Activated CD8-positive, alpha-beta memory T cell treated with anti-CD3 and anti-CD28 coated beads, Interleukin-2, amount 50 U/mL, for 48 hours (primary cell): ENCODE measurements around the gene AFAP1.

Source experiments
- DNase-seq: peaks from one replicate; pipeline ENCODE4 v3.0.0-alpha.2; 2020

Gene AFAP1

GRCh38 chr4:7801641-7802040 lies 138.0 kb downstream of the AFAP1 start:
- no peak for DNase-seq

GRCh38 chr4:7801001-7801400 lies 138.7 kb downstream of the AFAP1 start:
- DNase-seq = no peak

DNA sequence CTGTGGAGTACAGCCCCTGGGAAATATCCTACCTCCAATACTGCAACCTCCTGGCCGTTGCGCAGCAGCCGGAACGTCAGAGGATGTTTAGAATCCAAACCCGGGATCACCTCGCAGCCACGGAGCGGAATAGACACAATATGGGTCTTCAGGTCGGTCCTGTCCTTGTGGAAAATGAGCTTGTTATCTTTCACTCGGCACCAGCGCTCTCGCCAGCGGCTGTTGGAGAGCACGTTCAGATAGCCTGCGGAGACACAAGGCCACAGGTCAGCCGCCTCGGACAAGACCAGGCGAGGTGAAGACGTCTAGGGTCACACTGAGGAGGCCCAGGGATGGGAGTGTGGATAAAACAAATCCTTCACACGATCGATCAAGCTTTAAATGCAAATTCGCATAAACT lies 139.3 kb downstream of the AFAP1 start:
- no peak for DNase-seq

GRCh38 chr4:7799736-7800135 lies 139.9 kb downstream of the AFAP1 start:
- DNase-seq = no peak

DNA sequence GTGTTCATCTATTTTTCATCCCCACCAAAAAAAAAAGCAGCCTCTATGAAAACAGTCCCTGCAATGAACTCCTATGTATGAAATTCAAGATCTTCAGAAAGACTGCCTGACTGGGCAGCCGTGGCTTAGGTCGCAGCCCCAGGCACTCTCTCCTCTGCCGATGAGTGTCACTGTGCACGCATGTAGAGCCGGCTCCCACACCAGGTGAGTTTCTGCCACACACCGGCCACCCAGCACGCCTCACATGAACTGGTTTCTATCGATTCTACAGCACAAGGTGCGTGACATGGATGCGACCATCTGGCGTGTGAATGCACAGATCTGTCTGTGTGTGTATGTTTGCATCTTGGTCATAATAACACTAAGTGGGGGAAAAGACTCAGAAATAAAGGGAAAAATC lies 140.4 kb downstream of the AFAP1 start:
- DNase-seq = no peak

DNA sequence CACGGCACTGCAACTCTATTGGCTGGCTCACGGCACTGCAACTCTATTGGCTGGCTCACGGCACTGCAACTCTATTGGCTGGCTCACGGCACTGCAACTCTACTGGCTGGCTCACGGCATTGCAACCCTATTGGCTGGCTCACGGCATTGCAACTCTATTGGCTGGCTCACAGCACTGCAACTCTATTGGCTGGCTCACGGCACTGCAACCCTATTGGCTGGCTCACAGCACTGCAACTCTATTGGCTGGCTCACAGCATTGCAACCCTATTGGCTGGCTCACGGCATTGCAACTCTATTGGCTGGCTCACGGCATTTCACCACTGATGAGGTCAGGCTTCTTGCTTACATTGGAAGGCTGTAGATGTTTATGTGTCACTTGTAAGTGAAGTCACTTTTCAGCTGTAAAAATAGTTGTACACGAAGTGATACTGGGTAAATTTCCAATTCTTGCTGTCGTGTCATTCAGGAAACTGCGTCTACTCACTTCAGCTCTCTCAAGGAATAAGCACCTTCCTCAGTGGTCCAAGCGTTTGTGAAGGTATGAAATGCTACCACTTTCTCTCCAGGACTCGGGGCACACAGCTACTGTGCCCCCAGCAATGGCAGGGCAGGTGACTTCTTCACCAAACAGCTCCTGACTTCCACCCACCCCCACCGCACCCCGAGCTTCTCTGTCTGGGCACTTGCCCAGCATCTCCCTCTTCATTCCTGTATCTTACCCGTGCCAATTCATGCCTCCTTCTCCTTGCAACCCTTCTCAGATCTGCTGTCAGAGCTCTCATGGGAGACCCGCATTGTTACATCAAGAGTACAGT lies 141.3 kb downstream of the AFAP1 start:
- DNase-seq = no peak

- DNase-seq = no peak
These were observed 142.3 kb downstream of the AFAP1 start for GRCh38 chr4:7797330-7797729.

- no peak for DNase-seq
These were observed 143.7 kb downstream of the AFAP1 start for GRCh38 chr4:7795983-7796382.

DNA sequence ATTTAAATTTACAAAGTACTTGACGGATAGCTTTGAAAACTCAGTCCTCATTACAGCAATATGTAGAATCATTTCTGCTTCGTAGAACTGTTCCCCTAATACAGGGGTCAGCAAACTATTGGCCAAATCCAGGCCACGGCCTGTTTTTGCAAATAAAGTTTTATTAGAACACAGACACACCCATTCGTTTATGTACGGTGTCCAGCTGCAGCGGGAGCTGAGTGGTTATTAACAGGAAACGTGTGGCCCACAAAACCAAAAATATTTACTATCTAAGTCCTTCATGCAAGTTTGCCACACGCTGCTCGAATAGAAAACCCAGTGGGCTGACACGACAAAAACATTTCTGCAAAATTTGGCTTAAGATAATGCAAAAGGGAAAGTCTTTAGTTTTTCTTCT lies 146.5 kb downstream of the AFAP1 start:
- no peak for DNase-seq

GRCh38 chr4:7792616-7793015 lies 147.0 kb downstream of the AFAP1 start:
- DNase-seq = no peak

- DNase-seq = no peak
These were observed 148.7 kb downstream of the AFAP1 start for GRCh38 chr4:7790999-7791398.

DNA sequence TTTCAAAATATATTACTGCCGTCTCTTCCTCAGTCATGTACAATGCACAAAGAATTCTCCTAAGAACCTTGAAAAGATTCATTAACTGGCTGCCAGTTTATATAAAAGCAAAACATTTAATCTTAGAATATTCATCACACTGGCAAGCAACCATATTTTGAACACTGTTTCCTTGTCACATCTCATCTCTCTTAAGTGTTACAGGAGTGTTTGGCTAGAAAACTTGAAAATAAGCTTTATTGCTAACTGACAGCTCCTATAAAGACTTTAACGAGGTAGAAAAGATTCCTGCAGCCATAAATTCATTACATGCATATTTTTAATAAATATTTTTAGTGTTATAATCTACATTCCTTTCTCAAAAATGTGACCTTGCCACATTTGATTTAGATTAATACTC lies 149.6 kb downstream of the AFAP1 start:
- no peak for DNase-seq

DNA sequence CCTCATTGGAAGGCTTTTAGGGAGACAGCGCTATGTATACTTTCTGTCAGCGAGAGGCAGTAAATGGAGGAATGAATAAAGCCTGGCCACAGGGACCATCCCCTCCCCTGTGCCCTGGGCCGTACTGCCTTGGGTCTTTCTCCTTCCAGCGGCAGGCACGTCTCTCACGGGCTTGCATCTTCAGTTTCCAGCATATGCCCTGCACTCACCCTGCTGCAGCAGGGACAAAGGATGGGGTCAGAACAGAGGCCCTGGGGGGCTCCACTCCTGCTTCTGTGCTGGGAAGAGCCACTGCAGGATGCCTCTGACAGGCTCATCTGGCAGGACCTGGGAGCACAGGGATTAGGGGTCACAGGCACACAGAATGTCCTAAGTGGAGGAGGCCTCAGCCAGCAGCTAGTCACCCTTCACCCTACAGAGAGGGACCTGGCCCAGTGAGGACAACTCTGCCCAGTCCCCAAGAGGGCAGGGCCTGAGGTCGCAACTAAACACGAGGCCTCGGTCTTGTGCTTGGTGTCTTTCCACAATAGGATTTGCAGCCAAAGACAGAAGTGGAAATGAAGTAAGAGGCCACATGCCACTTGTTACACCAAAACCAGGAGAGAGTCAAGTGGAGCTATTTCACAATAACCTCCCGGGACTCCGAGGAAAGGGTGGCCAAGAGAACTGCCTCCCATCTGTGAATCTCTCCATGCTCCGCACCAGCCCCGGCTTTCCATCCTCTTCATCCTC lies 150.8 kb downstream of the AFAP1 start:
- DNase-seq = no peak

DNA sequence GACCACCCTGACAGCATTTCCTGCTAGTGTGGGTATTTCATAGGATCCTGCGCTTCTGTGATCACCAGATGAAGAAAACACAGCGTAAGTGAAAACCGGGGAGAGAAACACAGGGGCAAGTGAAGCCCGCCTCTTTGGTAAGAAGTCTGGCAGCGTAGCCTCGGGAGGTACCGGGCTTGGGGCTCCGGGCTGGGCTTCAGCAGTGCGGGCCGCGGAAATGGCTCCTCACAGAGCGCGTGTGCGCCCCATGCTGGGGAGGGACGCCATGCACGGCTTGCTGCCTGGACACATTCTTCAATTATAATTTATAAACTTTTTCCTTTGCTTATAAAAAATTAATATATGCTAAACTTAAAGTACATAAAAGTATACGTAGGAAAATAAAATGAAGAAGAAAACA lies 151.5 kb downstream of the AFAP1 start:
- DNase-seq = no peak

GRCh38 chr4:7787681-7788141 lies 151.9 kb downstream of the AFAP1 start:
- no peak for DNase-seq

- no peak for DNase-seq
These were observed 152.6 kb downstream of the AFAP1 start for GRCh38 chr4:7787067-7787466.

- DNase-seq = no peak
These were observed 153.1 kb downstream of the AFAP1 start for GRCh38 chr4:7786517-7786916.

DNA sequence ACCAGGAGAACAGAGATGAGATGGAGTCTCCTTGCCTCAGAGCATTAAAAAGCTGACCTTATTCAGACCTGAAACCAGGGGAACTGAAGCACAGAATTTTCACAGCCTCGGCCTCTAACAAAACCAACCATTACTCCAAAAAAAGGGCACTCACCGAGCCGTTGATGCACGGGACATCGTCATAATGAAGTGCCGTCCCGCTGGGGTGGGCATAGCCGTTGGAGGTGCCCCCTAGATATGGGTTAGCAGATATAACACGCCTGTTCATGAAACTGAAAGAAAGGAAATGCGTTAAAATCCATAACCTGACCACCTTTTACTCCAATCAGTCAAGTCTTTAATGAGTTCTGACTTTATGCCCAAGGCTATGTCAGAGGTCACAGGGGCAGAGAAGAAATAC lies 153.6 kb downstream of the AFAP1 start:
- no peak for DNase-seq

DNA sequence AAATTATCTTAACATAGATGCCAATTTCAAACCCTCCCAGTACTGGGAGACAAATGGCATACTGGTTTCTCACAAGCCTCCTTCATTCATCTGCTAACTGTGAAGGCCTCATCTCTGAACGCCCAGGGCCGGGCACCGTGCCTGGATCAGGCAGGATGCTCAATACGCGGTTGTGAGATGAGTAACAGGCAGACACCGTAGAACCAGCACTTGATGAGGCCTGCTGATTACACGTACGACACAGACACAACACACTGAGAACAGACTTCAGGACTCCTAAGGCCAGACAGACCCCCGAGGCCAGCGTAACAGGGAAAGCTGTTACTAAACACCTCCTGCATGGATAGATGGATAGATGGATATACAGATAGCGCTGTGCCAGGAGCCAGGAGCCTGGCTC lies 154.6 kb downstream of the AFAP1 start:
- DNase-seq = no peak

DNA sequence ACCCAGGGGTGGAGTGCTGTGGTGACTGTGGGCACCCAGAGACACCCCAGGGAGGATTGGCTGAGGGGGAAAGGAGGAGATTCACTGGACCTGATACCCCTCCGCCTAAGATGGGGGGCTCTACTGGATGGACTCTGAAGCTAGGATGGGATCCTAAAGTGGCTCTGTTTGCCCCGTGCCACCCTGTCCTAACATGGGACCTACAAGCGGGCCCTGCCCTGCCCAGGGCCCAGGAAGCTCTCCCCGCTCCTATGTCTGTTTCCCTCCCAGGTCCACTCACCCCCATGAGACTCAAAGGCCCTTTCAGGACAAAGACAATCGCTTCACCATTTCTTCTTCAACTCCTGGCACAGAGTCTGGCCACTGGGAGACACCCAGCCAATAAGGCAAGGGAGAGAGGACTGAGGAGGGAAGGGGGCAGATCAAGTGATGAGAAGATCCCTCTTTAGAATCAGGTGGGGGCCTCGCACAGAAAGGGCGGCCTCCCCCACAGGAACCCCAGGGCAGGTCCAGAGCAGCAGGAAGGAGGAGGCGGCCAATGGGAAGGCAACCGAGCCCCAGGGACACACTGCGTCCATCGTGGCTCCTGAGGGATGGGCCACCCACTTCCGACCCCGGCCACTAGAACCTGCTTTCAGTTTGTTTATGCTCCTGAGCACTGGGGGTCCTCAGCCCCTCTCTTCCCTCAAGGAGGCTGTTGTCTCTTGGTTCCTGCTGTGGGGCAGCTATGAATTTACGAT lies 155.4 kb downstream of the AFAP1 start:
- DNase-seq = no peak

DNA sequence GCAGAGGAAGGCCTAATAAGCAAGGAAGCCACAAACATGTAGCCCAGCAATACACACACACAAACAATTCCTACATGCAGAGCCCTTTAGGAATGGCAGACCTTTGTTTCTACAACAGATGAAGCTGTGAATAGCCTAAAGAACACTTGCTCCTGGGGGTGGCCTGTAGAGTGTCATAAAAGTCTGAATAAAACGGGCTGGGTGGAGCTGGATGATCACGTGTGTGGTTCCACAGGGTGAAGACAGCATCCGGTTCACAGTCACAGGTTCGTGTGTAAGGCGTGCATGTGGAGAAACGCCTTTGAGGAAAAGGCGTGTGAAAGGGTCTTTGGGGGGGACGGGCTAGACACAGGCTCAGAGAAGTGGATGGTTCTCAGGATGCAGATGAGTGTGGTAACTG lies 156.1 kb downstream of the AFAP1 start:
- DNase-seq = no peak

DNA sequence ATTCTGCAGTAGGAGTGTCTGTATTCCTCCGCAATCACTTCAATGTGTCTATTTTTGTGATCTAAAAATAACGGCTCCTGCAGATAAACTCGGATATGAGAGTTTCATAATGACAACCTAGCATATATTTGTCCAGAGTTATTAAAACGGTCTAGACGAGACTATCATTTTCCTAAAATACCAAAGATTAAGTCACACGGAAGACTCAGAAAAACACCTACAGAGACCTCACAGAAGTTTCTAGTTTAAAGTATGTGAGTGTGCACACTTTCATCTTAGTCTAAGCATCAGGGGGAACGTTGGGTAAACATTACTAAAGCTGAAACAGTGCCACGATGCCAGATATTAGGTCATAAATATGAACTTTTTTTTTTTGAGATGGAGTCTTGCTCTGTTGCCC lies 156.9 kb downstream of the AFAP1 start:
- no peak for DNase-seq

DNA sequence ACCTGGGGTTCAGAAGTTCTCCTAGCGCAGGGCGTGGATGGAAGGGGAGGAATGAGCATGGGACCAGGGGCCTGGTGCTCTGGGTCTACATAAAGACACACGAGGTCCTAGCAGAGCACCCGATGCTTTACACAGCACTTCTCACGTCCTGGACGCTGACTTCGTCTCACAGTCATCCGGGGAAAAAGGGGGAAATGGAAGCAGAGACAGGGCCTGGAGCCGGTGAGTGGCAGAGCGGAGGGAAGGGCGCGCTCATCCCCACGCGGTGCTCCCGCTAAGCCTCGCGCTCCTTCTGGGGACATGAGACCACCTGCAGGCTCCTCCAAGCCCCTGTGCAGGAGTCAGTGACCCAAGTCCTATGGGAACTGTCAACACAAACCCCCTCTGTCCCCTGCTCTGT lies 157.7 kb downstream of the AFAP1 start:
- no peak for DNase-seq

DNA sequence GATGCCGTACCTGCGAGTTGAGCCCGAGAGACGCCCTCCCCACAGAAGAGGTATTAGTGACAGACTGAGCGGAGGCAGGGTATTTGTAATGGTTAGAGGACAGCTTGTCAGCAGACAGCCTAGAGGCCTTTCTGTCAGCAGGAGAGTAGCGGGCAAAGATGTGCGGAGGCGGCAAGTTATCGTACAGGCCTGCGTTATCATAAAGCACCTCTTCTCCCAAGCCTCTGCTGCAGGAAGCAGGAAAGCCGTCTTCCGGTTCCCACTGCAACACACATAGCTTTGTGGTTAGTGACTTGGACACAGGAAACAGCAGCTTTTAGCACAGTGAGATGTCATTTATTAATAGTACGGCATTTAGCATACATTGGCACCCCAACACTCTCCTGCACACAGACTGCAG lies 158.3 kb downstream of the AFAP1 start:
- DNase-seq = no peak
